SK-N-MC (cell line): Measurements from ENCODE around the gene SDK1.

Experiments used
- EZH2 ChIP-seq: fragments of 200-600 bp; sonication (generic); IDR thresholded peaks from one replicate; pipeline ENCODE4 v1.6.1; 2017; ENCODE audit warnings: antibody characterized with exemption
- FOXP2 ChIP-seq: optimal IDR thresholded peaks from 2 replicates; pipeline ENCODE3; 2011; ENCODE audit warnings: mild to moderate bottlenecking, moderate library complexity; ENCODE audit not compliant: insufficient read depth; ENCODE audit errors: extremely low read length, control extremely low read depth
- POLR2AphosphoS5 ChIP-seq: IDR thresholded peaks from 2 replicates; pipeline ENCODE4 v1.6.1; 2012; ENCODE audit warnings: mild to moderate bottlenecking, low read depth, low read length, borderline replicate concordance

- TF ChIP-seq EZH2, result no peak
- no peak for TF ChIP-seq POLR2AphosphoS5
- no peak for TF ChIP-seq FOXP2
These were observed 996.3 kb downstream of the SDK1 start for GRCh38 chr7:4297165-4297917.
